SK-N-SH treated with all-trans-retinoic acid at 6 μM for 48 hours (cell line): ENCODE measurements around the gene RREB1.

ENCODE experiments used
- ATAC-seq: fragments of 200-7000 bp; cut with Tn5 transposase; 3 replicates; pipeline ENCODE4 v1.9.1; 2020; ENCODE audit warnings: mild to moderate bottlenecking, moderate library complexity
- BACH2 ChIP-seq: fragments of 250-450 bp; sonication (Bioruptor Pico); IDR thresholded peaks from 2 replicates; pipeline ENCODE4 v1.9.0; 2021; ENCODE audit warnings: mild to moderate bottlenecking, borderline replicate concordance
- CSRNP3 ChIP-seq: fragments of 250-450 bp; sonication (Bioruptor Pico); IDR thresholded peaks from 2 replicates; pipeline ENCODE4 v1.5.1; 2021; ENCODE audit warnings: mild to moderate bottlenecking, moderate library complexity
- ESRRG ChIP-seq: fragments of 250-450 bp; sonication (Bioruptor Pico); IDR thresholded peaks from 2 replicates; pipeline ENCODE4 v1.6.1; 2021; ENCODE audit warnings: mild to moderate bottlenecking
- GLIS3 ChIP-seq: fragments of 250-450 bp; sonication (Bioruptor Pico); IDR thresholded peaks from 2 replicates; pipeline ENCODE4 v1.5.0; 2020; ENCODE audit warnings: mild to moderate bottlenecking, moderate library complexity
- OSR1 ChIP-seq: fragments of 250-450 bp; sonication (Bioruptor Pico); IDR thresholded peaks from 2 replicates; pipeline ENCODE4 v1.8.0; 2022; ENCODE audit warnings: moderate library complexity, mild to moderate bottlenecking, inconsistent platforms
- POU6F1 ChIP-seq: fragments of 250-450 bp; sonication (Bioruptor Pico); IDR thresholded peaks from 2 replicates; pipeline ENCODE4 v1.8.0; 2021; ENCODE audit warnings: low read depth, mild to moderate bottlenecking, moderate library complexity, borderline replicate concordance
- TOX ChIP-seq: fragments of 250-450 bp; sonication (Bioruptor Pico); IDR thresholded peaks from 2 replicates; pipeline ENCODE4 v1.8.0; 2021; ENCODE audit warnings: mild to moderate bottlenecking, moderate library complexity, borderline replicate concordance
- ZFP3 ChIP-seq: fragments of 250-450 bp; sonication (Bioruptor Pico); IDR thresholded peaks from 2 replicates; pipeline ENCODE4 v1.5.0; 2020; ENCODE audit warnings: mild to moderate bottlenecking, moderate library complexity
- ZFP30 ChIP-seq: fragments of 450-650 bp; formaldehyde crosslinking; IDR thresholded peaks from 2 replicates; pipeline ENCODE4 v1.5.0; 2022; ENCODE audit warnings: mild to moderate bottlenecking, moderate library complexity
- ZNF70 ChIP-seq: fragments of 450-650 bp; formaldehyde crosslinking; IDR thresholded peaks from 2 replicates; pipeline ENCODE4 v1.5.0; 2020; ENCODE audit warnings: mild to moderate bottlenecking, moderate library complexity
- ZNF8 ChIP-seq: fragments of 450-650 bp; formaldehyde crosslinking; IDR thresholded peaks from 2 replicates; pipeline ENCODE4 v1.5.0; 2020; ENCODE audit warnings: mild to moderate bottlenecking, moderate library complexity
- TF ChIP-seq, protein P1 (sequence below): fragments of 250-450 bp; sonication (Bioruptor Pico); IDR thresholded peaks from 2 replicates; pipeline ENCODE4 v1.5.0; 2020; ENCODE audit warnings: mild to moderate bottlenecking, moderate library complexity
- TF ChIP-seq, protein P2 (sequence below): fragments of 250-450 bp; sonication (Bioruptor Pico); IDR thresholded peaks from 2 replicates; pipeline ENCODE4 v1.8.0; 2020; ENCODE audit warnings: mild to moderate bottlenecking, moderate library complexity, borderline replicate concordance

Gene RREB1

DNA sequence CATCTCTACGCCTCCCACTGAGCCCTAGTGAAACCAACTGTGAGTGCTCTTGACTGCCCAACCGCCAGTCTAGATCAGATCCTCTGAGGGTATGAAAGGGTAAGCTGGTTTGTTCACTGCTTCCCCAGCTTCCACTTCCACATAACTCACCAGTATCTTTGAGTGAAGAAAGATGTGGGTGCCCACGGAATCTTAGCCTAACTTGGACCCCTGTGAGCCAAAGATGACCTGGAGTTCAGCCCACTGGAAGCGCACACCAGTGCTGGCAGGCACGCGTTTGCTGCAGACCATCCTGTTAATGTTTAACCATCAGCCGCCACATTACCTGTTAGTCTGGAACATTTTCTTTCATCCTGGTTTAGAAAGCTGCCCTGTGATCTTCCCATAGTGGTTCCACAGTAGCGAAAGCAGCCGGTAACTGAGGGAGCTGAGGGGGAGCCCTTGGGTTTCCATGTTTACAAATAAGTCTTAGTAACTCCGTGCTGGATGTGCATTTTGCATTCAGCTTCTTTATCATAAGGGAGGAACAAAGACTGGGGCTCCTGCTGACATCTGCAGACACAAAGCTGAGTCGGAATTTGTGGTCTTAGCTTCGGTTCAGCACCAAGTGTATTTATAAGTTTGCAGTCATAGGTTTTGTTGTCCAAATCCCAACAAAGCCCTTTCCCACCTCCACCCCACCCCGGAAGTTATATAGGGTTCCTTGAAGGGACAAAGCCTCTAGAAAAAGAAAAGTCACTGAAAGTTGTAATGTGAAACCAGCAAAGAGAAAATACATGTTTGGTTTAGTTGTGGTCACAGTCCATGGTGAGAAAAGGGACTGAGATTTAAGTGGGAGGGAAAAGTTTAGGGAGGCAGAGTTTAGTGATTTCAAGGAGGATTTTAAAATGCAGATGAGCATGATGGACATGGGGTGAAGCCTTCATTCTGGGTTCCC lies 134.2 kb downstream of the RREB1 start (continued):
- TF ChIP-seq, protein P1, sequence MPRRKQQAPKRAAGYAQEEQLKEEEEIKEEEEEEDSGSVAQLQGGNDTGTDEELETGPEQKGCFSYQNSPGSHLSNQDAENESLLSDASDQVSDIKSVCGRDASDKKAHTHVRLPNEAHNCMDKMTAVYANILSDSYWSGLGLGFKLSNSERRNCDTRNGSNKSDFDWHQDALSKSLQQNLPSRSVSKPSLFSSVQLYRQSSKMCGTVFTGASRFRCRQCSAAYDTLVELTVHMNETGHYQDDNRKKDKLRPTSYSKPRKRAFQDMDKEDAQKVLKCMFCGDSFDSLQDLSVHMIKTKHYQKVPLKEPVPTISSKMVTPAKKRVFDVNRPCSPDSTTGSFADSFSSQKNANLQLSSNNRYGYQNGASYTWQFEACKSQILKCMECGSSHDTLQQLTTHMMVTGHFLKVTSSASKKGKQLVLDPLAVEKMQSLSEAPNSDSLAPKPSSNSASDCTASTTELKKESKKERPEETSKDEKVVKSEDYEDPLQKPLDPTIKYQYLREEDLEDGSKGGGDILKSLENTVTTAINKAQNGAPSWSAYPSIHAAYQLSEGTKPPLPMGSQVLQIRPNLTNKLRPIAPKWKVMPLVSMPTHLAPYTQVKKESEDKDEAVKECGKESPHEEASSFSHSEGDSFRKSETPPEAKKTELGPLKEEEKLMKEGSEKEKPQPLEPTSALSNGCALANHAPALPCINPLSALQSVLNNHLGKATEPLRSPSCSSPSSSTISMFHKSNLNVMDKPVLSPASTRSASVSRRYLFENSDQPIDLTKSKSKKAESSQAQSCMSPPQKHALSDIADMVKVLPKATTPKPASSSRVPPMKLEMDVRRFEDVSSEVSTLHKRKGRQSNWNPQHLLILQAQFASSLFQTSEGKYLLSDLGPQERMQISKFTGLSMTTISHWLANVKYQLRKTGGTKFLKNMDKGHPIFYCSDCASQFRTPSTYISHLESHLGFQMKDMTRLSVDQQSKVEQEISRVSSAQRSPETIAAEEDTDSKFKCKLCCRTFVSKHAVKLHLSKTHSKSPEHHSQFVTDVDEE (CRISPR knock-in tag), result no peak
- TF ChIP-seq, all 23 proteins: peak for 0

- ATAC-seq, result no peak; the same call in 2 of the 3 replicates
- no peak for TF ChIP-seq ZNF70 (CRISPR knock-in tag)
- no peak for TF ChIP-seq OSR1 (CRISPR knock-in tag)
- no peak for TF ChIP-seq GLIS3 (CRISPR knock-in tag)
- TF ChIP-seq CSRNP3, result no peak
- TF ChIP-seq TOX (CRISPR knock-in tag), result no peak
- TF ChIP-seq, protein P2, sequence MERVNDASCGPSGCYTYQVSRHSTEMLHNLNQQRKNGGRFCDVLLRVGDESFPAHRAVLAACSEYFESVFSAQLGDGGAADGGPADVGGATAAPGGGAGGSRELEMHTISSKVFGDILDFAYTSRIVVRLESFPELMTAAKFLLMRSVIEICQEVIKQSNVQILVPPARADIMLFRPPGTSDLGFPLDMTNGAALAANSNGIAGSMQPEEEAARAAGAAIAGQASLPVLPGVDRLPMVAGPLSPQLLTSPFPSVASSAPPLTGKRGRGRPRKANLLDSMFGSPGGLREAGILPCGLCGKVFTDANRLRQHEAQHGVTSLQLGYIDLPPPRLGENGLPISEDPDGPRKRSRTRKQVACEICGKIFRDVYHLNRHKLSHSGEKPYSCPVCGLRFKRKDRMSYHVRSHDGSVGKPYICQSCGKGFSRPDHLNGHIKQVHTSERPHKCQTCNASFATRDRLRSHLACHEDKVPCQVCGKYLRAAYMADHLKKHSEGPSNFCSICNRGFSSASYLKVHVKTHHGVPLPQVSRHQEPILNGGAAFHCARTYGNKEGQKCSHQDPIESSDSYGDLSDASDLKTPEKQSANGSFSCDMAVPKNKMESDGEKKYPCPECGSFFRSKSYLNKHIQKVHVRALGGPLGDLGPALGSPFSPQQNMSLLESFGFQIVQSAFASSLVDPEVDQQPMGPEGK (CRISPR knock-in tag), result no peak
- TF ChIP-seq ZFP30 (CRISPR knock-in tag), result no peak
- no peak for TF ChIP-seq ZNF8 (CRISPR knock-in tag)
- TF ChIP-seq ESRRG (CRISPR knock-in tag), result no peak
- no peak for TF ChIP-seq BACH2 (CRISPR knock-in tag)
These were observed 135.0 kb downstream of the RREB1 start for GRCh38 chr6:7242835-7243178.

DNA sequence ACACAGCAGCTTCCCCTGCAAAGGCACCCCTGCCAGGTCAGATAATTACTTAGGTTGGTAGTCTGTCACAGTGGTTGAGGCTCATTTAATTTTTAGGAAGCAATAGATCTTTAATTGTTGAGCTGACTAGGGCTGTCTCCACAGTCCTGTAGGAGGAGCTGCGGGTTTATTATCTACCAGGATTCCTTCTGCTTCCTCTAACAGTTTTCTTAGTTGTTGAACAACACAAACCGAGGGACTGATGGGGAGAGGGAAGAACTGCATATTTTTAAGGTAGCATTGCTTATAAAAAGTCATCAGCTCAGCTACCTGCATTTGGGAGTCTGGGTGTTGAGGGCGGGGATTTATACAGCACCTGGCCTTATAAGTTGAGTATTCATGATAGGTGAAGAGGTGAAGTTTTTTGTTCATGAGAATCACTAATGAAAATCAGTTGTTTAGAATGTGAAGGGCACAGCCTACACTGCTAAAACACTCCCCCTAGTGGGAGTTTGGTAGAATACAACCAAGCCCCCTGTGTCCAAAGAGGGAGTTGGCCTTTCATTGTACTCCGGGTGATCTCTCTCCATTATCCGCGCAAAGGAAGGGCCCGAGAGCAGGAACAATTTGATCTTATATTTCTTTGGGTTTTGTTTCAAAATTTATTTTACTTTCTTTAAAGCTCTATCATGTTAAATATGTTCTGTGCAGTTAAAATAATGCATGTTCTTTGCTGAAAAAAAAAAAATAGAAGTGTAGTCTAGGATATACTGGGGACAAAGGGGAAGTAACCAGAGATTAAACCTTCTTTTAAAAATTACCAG lies 135.6 kb downstream of the RREB1 start:
- no peak for TF ChIP-seq ZNF70 (CRISPR knock-in tag)
- no peak for TF ChIP-seq ZFP3
- TF ChIP-seq, all 23 proteins: peak for 0
- ATAC-seq, result peak; percentile 83

DNA sequence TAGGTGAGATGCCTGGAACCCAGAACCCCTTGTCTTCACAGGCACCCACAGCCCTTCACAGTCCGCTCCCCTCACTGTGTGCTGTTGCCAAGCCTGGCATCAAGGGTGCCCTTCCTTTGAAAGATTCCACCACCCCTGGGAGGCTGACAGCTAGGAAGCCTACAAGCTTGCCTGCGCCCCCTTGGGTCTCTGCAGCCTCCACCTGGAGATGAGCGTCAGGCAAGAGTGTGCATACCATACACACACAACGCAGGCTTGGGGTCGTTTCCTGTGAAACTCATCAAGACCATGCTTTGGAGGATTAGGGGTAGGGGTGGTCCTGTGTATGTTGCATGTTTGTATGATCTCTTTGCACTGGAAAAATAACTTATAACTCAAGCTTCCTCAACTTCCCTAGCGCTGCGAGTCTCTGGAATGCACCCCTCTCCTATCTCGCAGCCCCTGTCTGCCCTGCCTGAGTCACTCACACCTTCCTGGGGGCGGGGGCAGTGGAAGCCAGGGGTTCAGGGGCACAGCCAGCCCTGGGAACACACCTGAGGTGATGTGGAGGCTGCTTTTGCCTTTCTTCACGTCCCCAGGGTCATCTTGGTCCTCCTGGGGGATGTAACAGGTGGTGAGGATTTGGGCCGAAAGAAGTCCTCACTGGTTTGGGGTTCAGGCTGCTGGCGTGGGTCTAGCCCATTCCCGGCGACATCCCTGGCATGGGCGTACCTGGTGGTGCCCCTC lies 138.1 kb downstream of the RREB1 start:
- ATAC-seq, result no peak
- TF ChIP-seq POU6F1 (no peak), ZNF70 (CRISPR knock-in tag) (no peak), ZNF8 (CRISPR knock-in tag) (no peak), BACH2 (CRISPR knock-in tag) (no peak)
- TF ChIP-seq, protein P2 (CRISPR knock-in tag), result no peak
